Stimulated activated CD8-positive, alpha-beta memory T cell treated with anti-CD3 and anti-CD28 coated beads, Interleukin-15, amount 100 ng/mL, for 4 hours (primary cell): ENCODE measurements around the gene OR2T8.

Experiments used
- DNase-seq, 2 donors: peaks; one replicate each; pipeline ENCODE4 v3.0.0-alpha.2; 2020; ENCODE audit warnings: low read depth in 2 of 2

The OR2T8 gene

DNA sequence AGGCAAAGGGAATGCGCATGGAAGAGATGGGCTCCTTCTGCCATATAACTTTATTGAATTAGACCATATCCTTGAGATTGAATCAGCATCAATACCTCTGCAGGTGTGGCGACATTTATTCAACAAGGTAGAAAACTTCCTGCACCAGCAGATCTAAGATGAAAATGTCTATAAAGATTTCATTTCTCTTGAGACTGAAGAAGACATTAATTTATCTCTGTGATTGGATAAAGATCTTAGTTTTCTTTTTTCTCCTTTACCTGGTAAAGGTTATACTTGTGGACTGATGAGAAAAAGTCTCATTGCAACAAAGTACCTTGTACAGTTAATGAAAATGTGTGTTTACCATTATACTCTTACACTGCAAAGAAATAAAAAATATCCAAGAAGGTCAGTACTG is at the start of gene OR2T8:
Gene OR2T8 (plus strand): TSS at position 301 of the 400 bp plus-strand sequence. CDS start 766 bp downstream, outside the sequence.
- DNase-seq, result no peak

DNA sequence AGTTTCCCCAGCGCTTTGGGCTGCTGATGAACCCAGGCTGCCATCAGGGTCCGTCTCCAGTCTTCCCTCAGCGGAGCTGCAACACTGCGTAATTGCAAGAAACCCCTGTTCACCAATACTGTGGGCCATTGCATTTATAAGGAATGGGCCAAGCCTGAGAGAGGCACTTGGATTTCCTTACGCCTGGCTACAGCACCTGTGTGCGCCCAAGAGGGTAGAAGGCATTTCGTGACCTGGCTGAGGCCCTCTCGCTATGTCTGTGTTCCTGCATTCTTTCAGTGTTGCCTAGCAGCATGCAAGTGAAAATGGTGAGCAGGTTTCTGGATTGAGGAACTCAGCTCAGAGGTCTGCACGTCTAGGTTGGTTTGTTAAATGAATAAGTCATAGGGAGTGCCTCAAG is 36.7 kb upstream of the OR2T8 start:
- DNase-seq, result no peak

DNA sequence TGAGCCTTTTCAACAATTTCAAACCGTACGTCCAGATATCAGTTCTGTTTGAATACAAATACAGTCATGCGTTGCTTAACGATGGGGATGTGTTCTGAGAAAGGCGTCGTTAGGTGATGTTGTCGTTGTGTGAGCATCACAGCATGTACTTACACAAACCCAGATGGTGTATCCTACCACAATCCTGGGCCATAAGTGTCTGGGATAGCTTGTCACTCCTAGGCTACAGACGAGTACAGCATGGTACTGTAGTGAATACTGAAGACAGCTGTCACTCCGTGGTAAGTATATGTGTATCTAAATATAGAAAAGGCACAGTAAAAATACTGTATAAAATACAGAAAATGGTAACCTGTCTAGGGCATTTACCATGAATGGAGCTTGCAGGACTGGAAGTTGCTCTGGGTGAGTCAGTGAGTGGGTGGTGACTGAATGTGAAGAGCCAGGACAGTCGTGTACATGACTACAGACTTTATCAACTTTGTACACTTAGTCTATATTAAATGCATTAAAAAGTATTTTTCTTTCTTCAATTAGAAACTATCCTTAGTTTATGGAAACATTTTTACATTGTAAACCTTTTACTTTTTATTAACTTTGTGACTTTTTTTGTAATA is 35.1 kb upstream of the OR2T8 start:
- no peak for DNase-seq

DNA sequence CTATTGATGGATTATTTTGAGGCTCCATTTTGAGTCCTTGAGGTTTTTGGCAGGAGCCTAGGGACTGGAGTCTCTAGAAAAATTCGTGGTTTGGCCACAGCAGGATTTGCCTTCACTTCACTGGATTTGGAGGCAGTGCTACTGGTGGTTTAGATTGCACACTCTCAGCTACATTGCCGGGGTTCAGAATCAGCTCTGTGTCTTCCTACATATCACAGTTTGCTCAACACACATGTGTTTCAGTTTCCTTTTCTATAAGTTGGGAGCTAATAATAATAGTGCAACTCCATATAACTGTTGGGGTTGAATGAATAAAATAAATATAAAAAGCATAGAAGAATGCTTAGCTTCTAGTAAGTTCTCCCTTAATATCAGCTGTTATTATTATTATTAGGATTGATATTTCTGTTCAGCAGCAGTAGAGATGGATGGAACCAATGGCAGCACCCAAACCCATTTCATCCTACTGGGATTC is 24.9 kb upstream of the OR2T8 start, which contains the start of gene OR2W3:
Gene OR2W3 (plus strand): TSS at position 425 of the 475 bp plus-strand sequence. CDS start 0 bp downstream, at position 425.
- DNase-seq, result no peak

DNA sequence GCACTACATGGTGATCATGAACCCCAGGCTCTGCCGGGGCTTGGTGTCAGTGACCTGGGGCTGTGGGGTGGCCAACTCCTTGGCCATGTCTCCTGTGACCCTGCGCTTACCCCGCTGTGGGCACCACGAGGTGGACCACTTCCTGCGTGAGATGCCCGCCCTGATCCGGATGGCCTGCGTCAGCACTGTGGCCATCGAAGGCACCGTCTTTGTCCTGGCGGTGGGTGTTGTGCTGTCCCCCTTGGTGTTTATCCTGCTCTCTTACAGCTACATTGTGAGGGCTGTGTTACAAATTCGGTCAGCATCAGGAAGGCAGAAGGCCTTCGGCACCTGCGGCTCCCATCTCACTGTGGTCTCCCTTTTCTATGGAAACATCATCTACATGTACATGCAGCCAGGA is 24.1 kb upstream of the OR2T8 start:
- no peak for DNase-seq

- DNase-seq, result no peak
These were observed 15.9 kb upstream of the OR2T8 start for GRCh38 chr1:247904122-247904521.

DNA sequence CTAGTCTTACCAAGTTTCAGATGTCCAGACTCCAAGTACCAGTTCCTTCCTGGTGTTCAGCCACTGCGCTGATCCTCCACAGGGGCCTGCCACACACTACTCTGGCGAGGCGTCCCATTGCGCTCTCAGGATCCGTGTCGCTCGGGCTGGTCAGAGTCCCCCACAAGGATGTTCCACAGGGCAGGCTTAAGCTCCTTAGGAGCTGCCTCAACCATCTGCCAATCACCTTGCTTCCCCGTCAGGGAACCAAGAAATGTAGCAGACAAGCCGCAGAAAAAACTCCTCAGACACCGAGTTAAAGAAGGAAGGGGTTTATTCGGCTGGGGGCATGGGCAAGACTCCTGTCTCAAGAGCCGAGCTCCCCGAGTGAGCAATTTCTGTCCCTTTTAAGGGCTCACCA is 14.9 kb upstream of the OR2T8 start:
- DNase-seq, result no peak

- no peak for DNase-seq
These were observed 14.0 kb upstream of the OR2T8 start for GRCh38 chr1:247905910-247906503.

GRCh38 chr1:247906504-247907047 is 13.5 kb upstream of the OR2T8 start:
- DNase-seq, result no peak

DNA sequence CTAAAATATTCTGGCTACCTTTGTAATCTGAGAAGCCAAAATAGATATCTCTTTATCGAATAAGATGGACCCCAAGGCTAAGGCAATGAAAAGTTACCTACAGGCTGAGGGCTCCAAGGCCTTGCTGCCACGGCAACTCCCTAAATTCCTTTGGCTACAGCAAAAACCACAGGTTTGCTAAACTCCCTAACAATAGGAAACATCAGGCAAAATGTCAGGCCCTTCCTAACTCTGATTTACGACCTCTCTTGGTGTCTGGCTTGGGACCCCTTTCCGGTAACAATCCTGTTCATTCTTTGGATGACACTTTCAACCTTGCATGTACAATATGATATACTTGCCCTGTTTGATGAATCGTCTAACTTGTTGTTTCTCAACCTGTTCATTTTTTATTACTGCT is 11.3 kb upstream of the OR2T8 start:
- no peak for DNase-seq

DNA sequence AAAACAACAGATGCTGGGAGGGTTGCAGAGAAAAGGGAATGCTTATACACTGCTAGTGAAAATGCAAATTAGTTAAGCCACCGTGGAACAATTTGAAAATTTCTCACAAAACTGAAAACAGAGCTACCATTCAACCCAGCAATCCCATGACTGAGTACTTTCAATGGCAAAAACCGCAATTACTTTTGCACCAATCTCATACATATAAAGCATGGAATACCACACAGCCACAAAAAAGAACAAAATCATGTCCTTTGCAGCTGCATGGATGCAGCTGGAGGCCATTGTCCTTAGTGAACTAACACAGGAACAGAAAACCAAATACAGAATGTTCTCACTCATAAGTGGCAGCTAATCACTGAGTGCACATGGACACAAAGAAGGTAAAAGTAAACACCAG is 6.3 kb upstream of the OR2T8 start:
- DNase-seq, result no peak

DNA sequence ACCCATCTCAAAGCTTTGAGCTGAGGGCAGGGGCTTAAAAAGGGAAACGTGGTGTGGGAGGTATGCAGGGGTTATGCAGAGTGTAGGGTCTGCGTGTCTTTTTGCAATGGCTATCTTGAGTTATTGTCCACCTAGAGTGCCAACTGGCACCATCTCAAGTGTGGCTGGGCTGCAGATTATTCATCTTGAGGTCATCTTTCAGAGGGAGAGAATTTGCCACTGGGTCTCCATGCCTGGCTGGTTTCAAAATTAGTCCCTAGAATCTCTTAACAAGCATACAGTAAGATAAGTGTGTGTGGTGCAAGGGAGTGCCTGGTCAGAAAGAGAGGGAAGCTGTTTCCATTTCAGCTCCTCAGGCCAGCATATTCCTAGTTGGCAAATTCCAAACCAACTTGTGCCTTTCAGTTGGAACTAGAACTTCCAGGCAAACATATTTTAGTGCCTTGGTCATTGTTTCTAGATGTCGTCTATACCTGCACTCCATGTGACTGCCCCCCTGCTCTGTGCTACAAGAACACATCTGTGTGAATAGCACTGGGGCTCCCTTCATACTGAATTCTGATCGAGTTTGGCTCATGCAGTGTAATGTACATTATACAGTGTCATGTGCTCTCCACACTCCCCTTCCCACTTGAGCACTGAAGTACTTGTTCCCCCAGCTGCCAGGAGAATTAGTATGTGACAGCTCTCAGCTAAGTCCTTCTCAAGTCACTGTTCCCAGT is 5.0 kb upstream of the OR2T8 start:
- no peak for DNase-seq

DNA sequence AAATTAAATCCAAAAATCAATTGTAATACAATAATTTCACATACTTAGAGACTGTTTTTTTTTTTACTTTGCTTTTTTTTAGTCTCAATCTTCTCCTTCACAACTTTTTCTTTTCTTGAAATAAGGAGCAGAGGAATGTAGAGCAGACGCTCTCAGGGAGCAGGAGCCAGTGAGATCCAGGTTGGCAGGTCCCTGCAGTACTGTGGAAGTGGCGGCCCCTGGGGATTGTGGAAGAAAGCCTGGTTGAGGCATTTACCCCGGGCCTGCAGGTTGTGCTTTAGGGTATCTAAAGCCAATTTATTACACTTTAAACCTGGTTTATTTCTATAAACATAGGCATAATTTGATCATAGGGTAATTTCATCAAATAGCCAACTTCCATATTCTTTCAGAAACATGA is 3.9 kb downstream of the OR2T8 start:
- no peak for DNase-seq

DNA sequence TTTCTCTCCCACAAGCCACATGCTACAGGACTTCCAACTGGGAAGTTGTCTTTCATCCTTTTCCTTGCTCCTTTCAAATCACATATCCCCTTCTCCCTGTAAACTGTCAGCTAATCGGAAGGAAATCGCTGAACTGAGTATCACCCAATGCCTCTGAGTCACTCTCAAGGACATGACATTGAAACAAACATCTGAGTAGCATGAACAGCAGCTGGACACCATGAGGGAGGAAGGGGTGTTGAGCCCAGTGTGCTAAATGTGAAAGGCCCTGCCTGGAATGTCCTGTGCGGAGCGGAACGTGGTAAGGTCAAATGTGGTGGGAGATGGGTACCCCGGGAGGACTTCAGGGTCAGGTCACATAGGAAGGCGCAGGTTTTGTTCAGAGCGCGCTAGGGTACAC is 4.8 kb downstream of the OR2T8 start, which contains the start of gene OR2AJ1:
Gene OR2AJ1 (plus strand): TSS at position 22 of the 400 bp plus-strand sequence. CDS start 8,880 bp downstream, outside the sequence.
- DNase-seq, result no peak

DNA sequence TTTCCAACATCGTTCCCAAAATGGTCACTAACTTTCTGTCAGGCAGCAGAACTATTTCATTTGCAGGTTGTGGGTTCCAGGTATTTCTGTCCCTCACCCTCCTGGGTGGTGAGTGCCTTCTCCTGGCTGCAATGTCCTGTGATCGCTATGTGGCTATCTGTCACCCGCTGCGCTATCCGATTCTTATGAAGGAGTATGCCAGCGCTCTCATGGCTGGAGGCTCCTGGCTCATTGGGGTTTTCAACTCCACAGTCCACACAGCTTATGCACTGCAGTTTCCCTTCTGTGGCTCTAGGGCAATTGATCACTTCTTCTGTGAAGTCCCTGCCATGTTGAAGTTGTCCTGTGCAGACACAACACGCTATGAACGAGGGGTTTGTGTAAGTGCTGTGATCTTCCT is 13.9 kb downstream of the OR2T8 start:
- DNase-seq, result no peak

DNA sequence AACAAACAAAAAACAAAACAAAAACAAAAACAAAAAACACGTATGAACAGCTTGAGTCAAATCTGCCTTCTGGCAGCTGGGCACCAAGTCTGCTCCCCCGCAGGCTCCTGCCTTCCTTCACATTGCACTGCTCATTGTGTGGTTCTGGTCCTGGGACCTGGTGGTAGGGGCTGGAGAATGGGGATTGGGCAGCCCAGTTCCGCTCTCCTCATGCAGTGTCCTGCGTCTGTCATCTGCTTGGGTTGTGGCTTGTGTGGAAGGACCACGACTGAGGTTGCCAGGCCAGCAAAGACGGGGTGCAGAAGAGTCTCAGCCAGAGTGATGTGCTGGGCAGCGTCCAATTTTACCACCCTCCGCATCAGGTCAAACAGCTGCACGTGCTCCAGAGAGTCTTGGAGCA is 15.7 kb downstream of the OR2T8 start:
- no peak for DNase-seq

DNA sequence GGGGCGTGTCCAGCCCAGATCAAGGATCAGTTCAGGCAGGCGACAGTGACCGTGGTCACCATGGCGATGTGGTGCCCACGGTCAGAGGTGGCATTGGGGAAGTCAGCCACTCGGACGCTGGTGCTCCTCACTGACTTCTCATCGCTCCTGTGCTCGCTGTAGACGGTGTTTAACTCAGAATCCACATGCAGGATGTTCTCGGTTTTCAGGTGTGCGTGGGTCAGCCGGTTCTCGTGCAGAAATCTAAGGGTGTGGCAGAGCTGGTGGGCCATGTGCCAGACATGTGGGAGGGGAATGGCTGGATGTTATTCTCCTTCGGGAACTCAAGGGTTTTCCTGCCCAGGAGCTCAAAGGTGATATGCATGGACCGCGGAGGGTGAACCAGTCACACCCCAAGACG is 16.4 kb downstream of the OR2T8 start:
- no peak for DNase-seq

DNA sequence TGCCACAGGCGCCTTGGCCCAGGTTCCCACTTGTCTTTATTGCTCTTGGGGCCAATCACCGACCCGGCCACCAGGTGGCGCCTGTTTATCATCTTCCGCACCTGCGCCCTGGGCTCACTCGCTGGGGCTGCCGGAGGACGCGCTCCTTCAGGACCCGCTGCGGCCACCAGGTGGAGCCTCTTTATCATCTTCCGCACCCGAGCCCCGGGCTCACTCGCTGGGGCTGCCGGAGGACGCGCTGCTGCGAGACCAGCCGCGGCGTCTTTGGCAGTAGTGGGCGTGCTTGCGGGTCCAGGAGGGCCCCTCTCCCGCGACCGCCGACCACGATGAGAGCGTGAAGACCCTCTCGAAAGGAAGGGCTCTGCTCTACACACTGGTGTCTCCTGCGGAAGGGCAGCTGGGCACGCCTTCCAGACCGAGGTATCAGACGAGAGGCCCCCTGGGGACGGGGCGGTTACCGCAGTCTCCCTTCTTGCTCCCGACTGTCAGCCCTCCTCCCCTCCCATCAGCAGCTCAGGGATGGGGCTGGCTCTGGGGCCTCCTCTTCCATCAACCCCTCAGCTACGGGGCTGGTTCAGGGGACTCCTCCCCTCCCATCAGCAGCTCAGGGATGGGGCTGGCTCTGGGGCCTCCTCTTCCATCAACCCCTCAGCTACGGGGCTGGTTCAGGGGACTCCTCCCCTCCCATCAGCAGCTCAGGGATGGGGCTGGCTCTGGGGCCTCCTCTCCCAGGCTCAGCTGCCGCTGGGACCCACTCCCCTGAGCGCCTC is 17.1 kb downstream of the OR2T8 start:
- DNase-seq, result peak; percentile 64 to 67

GRCh38 chr1:247942624-247943023 is 22.6 kb downstream of the OR2T8 start:
- no peak for DNase-seq

DNA sequence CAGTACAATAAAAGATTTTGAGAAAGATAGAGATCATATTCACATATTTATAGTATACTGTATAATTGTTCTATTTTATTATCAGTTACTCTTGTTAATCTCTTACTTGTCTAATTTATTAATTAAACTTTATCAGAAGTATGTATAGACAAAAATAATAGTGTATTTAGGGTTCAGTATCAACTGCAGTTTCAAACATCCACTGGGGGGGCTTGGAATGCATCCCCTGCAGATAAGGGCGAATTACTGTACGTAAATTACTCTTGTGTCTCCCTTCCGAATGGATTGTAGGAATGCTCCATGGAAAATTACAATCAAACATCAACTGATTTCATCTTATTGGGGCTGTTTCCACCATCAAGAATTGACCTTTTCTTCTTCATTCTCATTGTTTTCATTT is 28.5 kb downstream of the OR2T8 start, which contains the start of gene OR2L8:
Gene OR2L8 (plus strand): TSS at position 301 of the 400 bp plus-strand sequence. CDS start 0 bp downstream, at position 301.
- no peak for DNase-seq

DNA sequence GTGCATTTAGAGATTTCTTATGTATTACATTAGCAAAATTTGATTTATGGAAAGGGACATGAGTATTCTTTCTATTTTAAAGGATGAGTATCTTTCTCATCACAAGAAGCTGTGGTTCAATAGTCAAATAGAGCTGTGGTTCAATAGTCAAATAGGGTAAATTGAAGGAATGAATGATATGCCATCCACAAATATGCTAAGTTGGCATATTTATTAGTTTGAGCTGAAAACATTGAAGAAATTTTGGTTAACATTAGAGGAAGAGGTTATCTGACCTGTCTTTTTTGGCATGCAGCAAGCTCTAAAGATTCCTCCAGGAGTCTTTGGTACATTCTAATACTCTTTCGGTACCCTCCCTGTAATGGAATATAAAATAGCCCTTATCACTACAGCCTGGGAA is 33.4 kb downstream of the OR2T8 start:
- DNase-seq, result no peak

- no peak for DNase-seq
These were observed 41.7 kb downstream of the OR2T8 start for GRCh38 chr1:247961791-247962190.
